ENCODE results near the gene PRG2.

The PRG2 gene

DNA sequence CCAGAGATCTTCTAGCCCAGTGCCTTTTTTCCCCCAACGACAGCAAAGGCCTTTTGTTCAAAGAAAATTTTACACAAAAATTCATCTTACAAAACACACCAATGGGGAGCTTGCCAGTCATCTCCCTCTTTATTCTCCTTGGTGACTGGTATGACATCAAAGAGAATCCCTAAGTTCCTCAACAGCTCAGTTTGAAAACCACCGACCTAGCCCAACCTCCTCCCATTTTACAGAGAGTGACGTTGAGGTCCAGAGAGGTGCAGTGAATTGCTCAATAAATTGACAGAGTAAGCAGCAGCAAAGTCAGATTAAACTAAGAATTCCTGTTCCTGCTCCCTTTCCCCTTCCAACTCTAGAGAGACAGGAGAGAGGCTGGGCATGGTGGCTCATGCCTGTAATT, 28.7 kb upstream of the PRG2 start:
- H3K23ac ChIP-seq (ENCODE audit: low read depth, low read length, poor library complexity), result no peak overlapping the region

DNA sequence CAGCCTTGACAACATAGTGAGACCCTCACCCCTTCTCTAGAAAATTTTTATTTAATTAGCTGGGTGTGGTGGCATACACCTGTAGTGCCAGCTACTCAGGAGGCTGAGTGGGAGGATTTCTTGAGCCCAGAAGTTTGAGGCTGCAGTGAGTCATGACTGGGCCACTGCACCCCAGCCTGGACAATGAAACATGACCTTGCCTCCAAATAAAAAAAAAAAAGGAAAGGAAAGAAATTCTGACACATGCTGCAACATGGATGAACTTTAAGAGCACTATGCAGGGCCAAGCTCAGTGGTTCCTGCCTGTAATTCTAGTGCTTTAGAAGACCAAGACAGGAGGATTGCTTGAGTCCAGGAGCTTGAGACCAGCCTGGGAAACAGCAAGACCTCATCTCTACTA, 27.7 kb upstream of the PRG2 start:
- Histone ChIP-seq H3K23ac (ENCODE audit: low read depth, low read length, poor library complexity) (no peak overlapping the region), H3K4me3 (ENCODE audit: low read length in 2 of 2) (no peak overlapping the region), H4K91ac (ENCODE audit: low read depth, low read length, poor library complexity) (no peak overlapping the region), H2BK120ac (ENCODE audit: low read depth, low read length) (no peak overlapping the region), H3K36me3 (replicated peaks in 1 of 2; ENCODE audit: control insufficient read depth in 2 of 2, insufficient read depth in 2 of 2, low read length in 2 of 2) (peaks cover 22 to 70% of the 10 kb centered on the region in 2 donors), H4K8ac (ENCODE audit: low read depth, low read length) (no peak overlapping the region), H2BK15ac (ENCODE audit: low read length) (no peak overlapping the region), H3K4ac (ENCODE audit: low read length) (no peak overlapping the region), H3K4me2 (ENCODE audit: insufficient read depth, low read length, poor library complexity, severe bottlenecking) (no peak overlapping the region), H3K14ac (ENCODE audit: low read length) (no peak overlapping the region), H3K27me3 (ENCODE audit: control insufficient read depth in 3 of 3, insufficient read depth in 3 of 3, low read depth in 1 of 3, low read length in 3 of 3) (no peaks in the 10 kb centered on the region), H3K4me1 (ENCODE audit: control insufficient read depth in 2 of 2, insufficient read depth in 1 of 2, low read depth in 1 of 2, low read length in 2 of 2) (no peaks in the 10 kb centered on the region), H3K18ac (ENCODE audit: low read length) (no peak overlapping the region), H3K27ac (replicated peaks; ENCODE audit: low read length) (no peak overlapping the region), H3K79me1 (ENCODE audit: low read depth, low read length) (no peaks in the 10 kb centered on the region), H2AK5ac (ENCODE audit: low read depth, low read length) (no peak overlapping the region), H3K9me3 (replicated peaks in 1 of 2; ENCODE audit: control insufficient read depth in 2 of 2, insufficient read depth in 1 of 2, low read depth in 1 of 2, low read length in 2 of 2) (no peaks in the 10 kb centered on the region), H2AFZ (ENCODE audit: low read length) (no peak overlapping the region), H3K9ac (ENCODE audit: low read depth, low read length, poor library complexity) (no peak overlapping the region), H2BK5ac (ENCODE audit: low read length) (no peak overlapping the region), H2BK12ac (ENCODE audit: low read length) (no peak overlapping the region)
- DNase-seq (ENCODE audit: low spot score), result no peak

More for the DNA sequence above, 28.7 kb upstream of the PRG2 start:
- no peak overlapping the region for H2BK12ac ChIP-seq (ENCODE audit: low read length)
- H3K4ac ChIP-seq (ENCODE audit: low read length), result no peak overlapping the region
- H3K14ac ChIP-seq (ENCODE audit: low read length), result no peak overlapping the region
- no peak overlapping the region for H3K4me3 ChIP-seq (ENCODE audit: low read length in 2 of 2)
- DNase-seq (ENCODE audit: low spot score), result no peak
- H2AK5ac ChIP-seq (ENCODE audit: low read depth, low read length), result no peak overlapping the region
- H3K9ac ChIP-seq (ENCODE audit: low read depth, low read length, poor library complexity), result no peak overlapping the region
- H2BK5ac ChIP-seq (ENCODE audit: low read length), result no peak overlapping the region
- no CpG with 5 or more reads among the region's 3 CpGs for WGBS, 2 donors (ENCODE audit: extremely low coverage in 2 of 2, insufficient read length in 2 of 2, insufficient replicate concordance in 1 of 2)
- H3K27me3 ChIP-seq (ENCODE audit: control insufficient read depth in 3 of 3, insufficient read depth in 3 of 3, low read depth in 1 of 3, low read length in 3 of 3), result no peaks in the 10 kb centered on the region
- no peak overlapping the region for H4K91ac ChIP-seq (ENCODE audit: low read depth, low read length, poor library complexity)
- no peak overlapping the region for H3K27ac ChIP-seq (replicated peaks; ENCODE audit: low read length)
- H3K36me3 ChIP-seq (replicated peaks in 1 of 2; ENCODE audit: control insufficient read depth in 2 of 2, insufficient read depth in 2 of 2, low read length in 2 of 2), result peaks cover 17 to 67% of the 10 kb centered on the region in 2 donors
- no peak overlapping the region for H3K18ac ChIP-seq (ENCODE audit: low read length)
- H3K4me1 ChIP-seq (ENCODE audit: control insufficient read depth in 2 of 2, insufficient read depth in 1 of 2, low read depth in 1 of 2, low read length in 2 of 2), result no peaks in the 10 kb centered on the region
- H4K8ac ChIP-seq (ENCODE audit: low read depth, low read length), result no peak overlapping the region
- no peak overlapping the region for H2AFZ ChIP-seq (ENCODE audit: low read length)
- no peaks in the 10 kb centered on the region for H3K9me3 ChIP-seq (replicated peaks in 1 of 2; ENCODE audit: control insufficient read depth in 2 of 2, insufficient read depth in 1 of 2, low read depth in 1 of 2, low read length in 2 of 2)
- H2BK120ac ChIP-seq (ENCODE audit: low read depth, low read length), result no peak overlapping the region
- H2BK15ac ChIP-seq (ENCODE audit: low read length), result no peak overlapping the region
- H3K4me2 ChIP-seq (ENCODE audit: insufficient read depth, low read length, poor library complexity, severe bottlenecking), result no peak overlapping the region
- H3K79me1 ChIP-seq (ENCODE audit: low read depth, low read length), result no peaks in the 10 kb centered on the region

DNA sequence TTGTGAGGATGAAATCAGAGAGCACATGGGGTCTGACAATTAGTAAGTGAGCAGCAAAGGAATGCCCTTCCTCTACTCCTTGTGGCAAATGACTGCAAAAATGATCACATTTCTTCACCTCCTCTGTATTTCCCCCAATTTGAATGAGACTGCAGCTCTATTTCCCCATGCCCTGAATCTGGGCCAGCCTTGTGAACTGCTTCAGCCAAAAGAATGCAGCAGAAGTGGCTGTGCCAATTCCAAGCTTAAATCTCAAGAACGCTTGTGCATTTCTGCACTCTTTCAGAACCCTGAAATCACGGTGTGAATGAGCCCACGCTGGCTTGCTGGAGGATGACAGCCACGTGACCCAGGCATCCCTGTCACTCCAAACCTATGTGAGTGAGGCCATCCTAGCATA, 26.6 kb upstream of the PRG2 start:
- H3K4ac ChIP-seq (ENCODE audit: low read length), result no peak overlapping the region
- no peak overlapping the region for H2AFZ ChIP-seq (ENCODE audit: low read length)
- H3K79me1 ChIP-seq (ENCODE audit: low read depth, low read length), result no peaks in the 10 kb centered on the region
- H2BK120ac ChIP-seq (ENCODE audit: low read depth, low read length), result no peak overlapping the region
- H3K27me3 ChIP-seq (ENCODE audit: control insufficient read depth in 3 of 3, insufficient read depth in 3 of 3, low read depth in 1 of 3, low read length in 3 of 3), result no peaks in the 10 kb centered on the region
- no CpG with 5 or more reads among the region's 4 CpGs for WGBS, 2 donors (ENCODE audit: extremely low coverage in 2 of 2, insufficient read length in 2 of 2, insufficient replicate concordance in 1 of 2)
- no peak overlapping the region for H2AK5ac ChIP-seq (ENCODE audit: low read depth, low read length)
- H3K4me3 ChIP-seq (ENCODE audit: low read length in 2 of 2), result no peak overlapping the region
- H3K23ac ChIP-seq (ENCODE audit: low read depth, low read length, poor library complexity), result no peak overlapping the region
- DNase-seq (ENCODE audit: low spot score), result no peak
- H2BK5ac ChIP-seq (ENCODE audit: low read length), result no peak overlapping the region
- no peak overlapping the region for H4K8ac ChIP-seq (ENCODE audit: low read depth, low read length)
- no peak overlapping the region for H2BK15ac ChIP-seq (ENCODE audit: low read length)
- no peak overlapping the region for H3K4me2 ChIP-seq (ENCODE audit: insufficient read depth, low read length, poor library complexity, severe bottlenecking)
- no peak overlapping the region for H3K27ac ChIP-seq (replicated peaks; ENCODE audit: low read length)
- no peak overlapping the region for H3K18ac ChIP-seq (ENCODE audit: low read length)
- no peak overlapping the region for H2BK12ac ChIP-seq (ENCODE audit: low read length)
- no peaks in the 10 kb centered on the region for H3K9me3 ChIP-seq (replicated peaks in 1 of 2; ENCODE audit: control insufficient read depth in 2 of 2, insufficient read depth in 1 of 2, low read depth in 1 of 2, low read length in 2 of 2)
- H3K14ac ChIP-seq (ENCODE audit: low read length), result no peak overlapping the region
- H3K4me1 ChIP-seq (ENCODE audit: control insufficient read depth in 2 of 2, insufficient read depth in 1 of 2, low read depth in 1 of 2, low read length in 2 of 2), result no peaks in the 10 kb centered on the region
- peak overlapping the region; percentile 57 for H4K91ac ChIP-seq (ENCODE audit: low read depth, low read length, poor library complexity)
- no peak overlapping the region for H3K9ac ChIP-seq (ENCODE audit: low read depth, low read length, poor library complexity)
- H3K36me3 ChIP-seq (replicated peaks in 1 of 2; ENCODE audit: control insufficient read depth in 2 of 2, insufficient read depth in 2 of 2, low read length in 2 of 2), result peaks cover 22 to 71% of the 10 kb centered on the region in 2 donors

DNA sequence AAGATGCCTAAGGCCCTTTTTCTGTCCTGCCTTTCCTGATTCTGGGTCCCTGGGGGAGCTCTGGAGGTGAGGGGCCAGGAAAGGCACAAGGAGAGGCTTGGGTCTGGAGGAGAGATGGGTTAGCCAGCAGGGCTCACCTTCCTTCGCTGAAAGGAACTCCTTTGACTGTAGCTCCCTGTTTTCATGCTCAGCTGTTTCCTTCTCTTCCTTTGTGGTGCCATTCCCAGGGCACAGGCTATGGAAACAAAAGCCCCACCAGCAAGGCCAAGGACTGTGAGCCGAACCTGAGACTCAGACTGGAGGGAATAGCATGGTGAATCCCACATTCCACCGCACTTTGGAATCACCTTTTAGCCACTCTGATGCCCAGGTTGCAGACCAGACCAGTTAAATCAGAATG, 26.0 kb upstream of the PRG2 start:
- Histone ChIP-seq H3K4me3 (ENCODE audit: low read length in 2 of 2) (no peak overlapping the region), H3K18ac (ENCODE audit: low read length) (no peak overlapping the region), H3K23ac (ENCODE audit: low read depth, low read length, poor library complexity) (no peak overlapping the region), H3K36me3 (replicated peaks in 1 of 2; ENCODE audit: control insufficient read depth in 2 of 2, insufficient read depth in 2 of 2, low read length in 2 of 2) (peaks cover 22 to 77% of the 10 kb centered on the region in 2 donors), H3K4ac (ENCODE audit: low read length) (no peak overlapping the region), H2BK12ac (ENCODE audit: low read length) (no peak overlapping the region), H2BK120ac (ENCODE audit: low read depth, low read length) (no peak overlapping the region), H3K9me3 (replicated peaks in 1 of 2; ENCODE audit: control insufficient read depth in 2 of 2, insufficient read depth in 1 of 2, low read depth in 1 of 2, low read length in 2 of 2) (no peaks in the 10 kb centered on the region), H3K14ac (ENCODE audit: low read length) (no peak overlapping the region), H2AFZ (ENCODE audit: low read length) (no peak overlapping the region), H4K8ac (ENCODE audit: low read depth, low read length) (no peak overlapping the region), H3K4me1 (ENCODE audit: control insufficient read depth in 2 of 2, insufficient read depth in 1 of 2, low read depth in 1 of 2, low read length in 2 of 2) (no peaks in the 10 kb centered on the region), H3K79me1 (ENCODE audit: low read depth, low read length) (no peaks in the 10 kb centered on the region), H3K27me3 (ENCODE audit: control insufficient read depth in 3 of 3, insufficient read depth in 3 of 3, low read depth in 1 of 3, low read length in 3 of 3) (no peaks in the 10 kb centered on the region), H3K9ac (ENCODE audit: low read depth, low read length, poor library complexity) (no peak overlapping the region), H3K27ac (replicated peaks; ENCODE audit: low read length) (no peak overlapping the region), H3K4me2 (ENCODE audit: insufficient read depth, low read length, poor library complexity, severe bottlenecking) (no peak overlapping the region), H2BK15ac (ENCODE audit: low read length) (no peak overlapping the region), H2BK5ac (ENCODE audit: low read length) (no peak overlapping the region), H2AK5ac (ENCODE audit: low read depth, low read length) (no peak overlapping the region), H4K91ac (ENCODE audit: low read depth, low read length, poor library complexity) (no peak overlapping the region)
- WGBS, 2 donors (ENCODE audit: extremely low coverage in 2 of 2, insufficient read length in 2 of 2, insufficient replicate concordance in 1 of 2), result no CpG with 5 or more reads among the region's 3 CpGs
- no peak for DNase-seq (ENCODE audit: low spot score)
